ENCODE measurements around the gene SIMC1. TPM values are rescaled to one million over a fixed set of nuclear protein-coding genes. Genes with fewer than 3 reads are reported as not detected.

SIMC1 gene
- total RNA-seq, 1 experiment from 2014 or later, result 31.8 TPM

DNA sequence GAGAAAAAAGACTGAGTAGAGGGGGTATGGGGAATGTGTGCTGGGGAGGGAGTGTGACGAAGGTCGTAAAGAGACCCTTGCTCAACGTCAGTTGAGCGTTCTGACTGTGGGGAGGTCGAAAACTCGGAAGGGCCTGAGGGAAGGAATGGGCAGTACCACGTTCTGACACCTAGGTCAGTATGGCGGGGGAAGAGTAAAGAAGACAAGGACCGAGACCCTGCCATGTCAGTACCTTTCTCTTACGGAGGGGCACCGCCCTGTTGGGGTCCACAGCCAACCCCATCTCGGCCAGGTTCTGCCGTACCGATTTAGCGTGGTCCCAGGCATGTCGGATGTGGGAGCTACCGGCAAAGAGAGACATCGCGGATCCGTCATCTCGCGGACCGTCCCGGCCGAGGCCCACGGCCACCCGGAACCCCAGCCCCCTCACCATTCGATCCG lies 149.8 kb downstream of the SIMC1 start:
- Mint-ChIP-seq H3K27me3 (ENCODE audit: unreplicated experiment) (no peaks in the 10 kb centered on the region), H3K36me3 (ENCODE audit: insufficient read depth, unreplicated experiment) (peaks cover 62% of the 10 kb centered on the region), H3K4me1 (ENCODE audit: low read depth, unreplicated experiment) (peaks cover 23% of the 10 kb centered on the region), H3K9me3 (ENCODE audit: low read depth, unreplicated experiment) (no peaks in the 10 kb centered on the region), H3K27ac (ENCODE audit: unreplicated experiment) (peak overlapping the region; percentile 94), H3K4me3 (ENCODE audit: low read depth, unreplicated experiment) (peak overlapping the region; percentile 85)
- TF ChIP-seq, protein P1, sequence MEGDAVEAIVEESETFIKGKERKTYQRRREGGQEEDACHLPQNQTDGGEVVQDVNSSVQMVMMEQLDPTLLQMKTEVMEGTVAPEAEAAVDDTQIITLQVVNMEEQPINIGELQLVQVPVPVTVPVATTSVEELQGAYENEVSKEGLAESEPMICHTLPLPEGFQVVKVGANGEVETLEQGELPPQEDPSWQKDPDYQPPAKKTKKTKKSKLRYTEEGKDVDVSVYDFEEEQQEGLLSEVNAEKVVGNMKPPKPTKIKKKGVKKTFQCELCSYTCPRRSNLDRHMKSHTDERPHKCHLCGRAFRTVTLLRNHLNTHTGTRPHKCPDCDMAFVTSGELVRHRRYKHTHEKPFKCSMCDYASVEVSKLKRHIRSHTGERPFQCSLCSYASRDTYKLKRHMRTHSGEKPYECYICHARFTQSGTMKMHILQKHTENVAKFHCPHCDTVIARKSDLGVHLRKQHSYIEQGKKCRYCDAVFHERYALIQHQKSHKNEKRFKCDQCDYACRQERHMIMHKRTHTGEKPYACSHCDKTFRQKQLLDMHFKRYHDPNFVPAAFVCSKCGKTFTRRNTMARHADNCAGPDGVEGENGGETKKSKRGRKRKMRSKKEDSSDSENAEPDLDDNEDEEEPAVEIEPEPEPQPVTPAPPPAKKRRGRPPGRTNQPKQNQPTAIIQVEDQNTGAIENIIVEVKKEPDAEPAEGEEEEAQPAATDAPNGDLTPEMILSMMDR (IDR thresholded peaks at IDR 0.05; ENCODE audit: unreplicated experiment), result no peak
- CTCF ChIA-PET, result interaction anchor here (0.7 to 1.7 kb wide), 5 partner anchors 12 to 658 kb away, joined by 3 to 5 read pairs (median 4); no protein-coding TSS in a partner anchor
- BruUV-seq (replicated peaks), result no TSS peak
- DNase-seq, result no peak
- intact Hi-C loops (cut with micrococcal nuclease; ENCODE audit: unreplicated experiment), result no loop called here

DNA sequence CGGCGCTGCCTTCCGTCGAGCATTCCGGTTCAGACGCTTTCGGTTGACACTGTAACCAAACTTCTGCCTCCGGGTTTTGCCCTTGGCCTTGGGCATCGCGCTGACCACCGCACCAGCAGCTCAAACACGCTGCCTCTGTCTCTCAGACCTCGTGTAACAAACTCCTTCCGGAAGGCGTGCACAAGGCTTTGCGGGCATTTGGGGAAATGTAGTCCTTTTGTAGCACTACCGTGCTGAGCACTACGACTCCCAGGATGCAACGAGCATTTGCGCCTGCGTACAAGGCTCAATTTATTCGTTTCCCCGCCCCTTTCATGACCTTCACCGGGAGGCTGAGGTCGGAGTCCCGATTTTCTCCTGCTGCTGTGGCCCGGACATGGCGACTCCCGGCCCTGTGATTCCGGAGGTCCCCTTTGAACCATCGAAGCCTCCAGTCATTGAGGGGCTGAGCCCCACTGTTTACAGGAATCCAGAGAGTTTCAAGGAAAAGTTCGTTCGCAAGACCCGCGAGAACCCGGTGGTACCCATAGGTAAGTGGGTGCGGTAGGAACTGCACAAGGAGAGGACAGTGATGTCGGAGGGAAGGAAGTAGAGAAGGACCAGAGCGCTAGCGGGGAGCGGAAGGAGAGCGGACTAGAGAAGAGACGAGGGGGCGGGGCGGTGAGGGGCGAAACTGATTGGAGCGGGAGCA lies 150.4 kb downstream of the SIMC1 start, which contains the start of the genes HIGD2A and NOP16:
Gene HIGD2A, plus strand, starts transcription at position 308 of the 691 bp plus-strand sequence. Its CDS starts 69 bp downstream, at position 377.
Gene NOP16, minus strand, starts transcription at position 155 of the 691 bp plus-strand sequence. Its CDS starts 59 bp downstream, at position 96.
- BruUV-seq (replicated peaks), result no TSS peak
- Mint-ChIP-seq H3K9me3 (ENCODE audit: low read depth, unreplicated experiment) (no peaks in the 10 kb centered on the region), H3K36me3 (ENCODE audit: insufficient read depth, unreplicated experiment) (peaks cover 62% of the 10 kb centered on the region), H3K4me1 (ENCODE audit: low read depth, unreplicated experiment) (peaks cover 23% of the 10 kb centered on the region), H3K27ac (ENCODE audit: unreplicated experiment) (peak within 1 kb of the TSS; percentile 94), H3K27me3 (ENCODE audit: unreplicated experiment) (no peaks in the 10 kb centered on the region), H3K4me3 (ENCODE audit: low read depth, unreplicated experiment) (peak within 1 kb of the TSS; percentile 85)
- intact Hi-C loops (cut with micrococcal nuclease; ENCODE audit: unreplicated experiment), result no loop called here
- peak; percentile 99 for DNase-seq
- TF ChIP-seq, protein P1 (IDR thresholded peaks at IDR 0.05; ENCODE audit: unreplicated experiment), result no peak
- CTCF ChIA-PET, result interaction anchor here (0.5 to 1.7 kb wide), 6 partner anchors 12 to 1027 kb away, joined by 3 to 5 read pairs (median 4); no protein-coding TSS in a partner anchor

DNA sequence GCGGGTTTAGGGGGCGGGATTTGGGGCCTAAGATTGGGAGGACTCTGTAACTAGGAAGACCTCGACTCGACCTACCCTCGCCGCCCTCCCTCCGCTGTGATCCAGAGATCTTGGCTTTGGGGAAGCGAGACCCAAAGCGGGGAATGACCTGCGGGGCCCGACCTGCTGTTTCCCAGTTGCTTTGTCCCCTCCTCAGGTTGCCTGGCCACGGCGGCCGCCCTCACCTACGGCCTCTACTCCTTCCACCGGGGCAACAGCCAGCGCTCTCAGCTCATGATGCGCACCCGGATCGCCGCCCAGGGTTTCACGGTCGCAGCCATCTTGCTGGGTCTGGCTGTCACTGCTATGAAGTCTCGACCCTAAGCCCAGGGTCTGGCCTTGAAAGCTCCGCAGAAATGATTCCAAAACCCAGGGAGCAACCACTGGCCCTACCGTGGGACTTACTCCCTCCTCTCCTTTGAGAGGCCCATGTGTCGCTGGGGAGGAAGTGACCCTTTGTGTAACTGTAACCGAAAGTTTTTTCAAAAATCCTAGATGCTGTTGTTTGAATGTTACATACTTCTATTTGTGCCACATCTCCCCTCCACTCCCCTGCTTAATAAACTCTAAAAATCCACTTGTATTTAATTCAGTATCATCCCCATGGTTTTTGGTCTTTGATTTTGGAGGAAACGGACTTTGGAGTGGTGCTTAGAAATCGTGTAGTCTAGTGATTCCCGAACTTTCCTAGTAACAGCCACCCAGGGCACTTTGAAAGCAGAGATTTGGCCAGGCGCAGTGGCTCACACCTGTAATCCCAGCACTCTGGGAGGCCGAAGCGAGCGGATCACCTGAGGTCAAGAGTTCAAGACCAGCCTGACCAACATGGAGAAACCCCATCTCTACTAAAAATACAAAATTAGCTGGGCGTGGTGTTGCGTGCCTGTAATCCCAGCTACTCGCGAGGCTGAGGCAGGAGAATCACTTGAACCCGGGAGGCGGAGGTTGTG lies 151.2 kb downstream of the SIMC1 start:
- peaks cover 23% of the 10 kb centered on the region for H3K4me1 Mint-ChIP-seq (ENCODE audit: low read depth, unreplicated experiment)
- H3K4me3 Mint-ChIP-seq (ENCODE audit: low read depth, unreplicated experiment), result peak overlapping the region; percentile 85
- BruUV-seq (replicated peaks), result TSS peak; percentile 98
- peak overlapping the region; percentile 94 for H3K27ac Mint-ChIP-seq (ENCODE audit: unreplicated experiment)
- no peaks in the 10 kb centered on the region for H3K9me3 Mint-ChIP-seq (ENCODE audit: low read depth, unreplicated experiment)
- intact Hi-C loops (cut with micrococcal nuclease; ENCODE audit: unreplicated experiment), result no loop called here
- CTCF ChIA-PET, result interaction anchor here (0.5 to 1.7 kb wide), 5 partner anchors 11 to 1026 kb away, joined by 3 to 5 read pairs (median 4); no protein-coding TSS in a partner anchor
- no peaks in the 10 kb centered on the region for H3K27me3 Mint-ChIP-seq (ENCODE audit: unreplicated experiment)
- TF ChIP-seq, protein P1 (IDR thresholded peaks at IDR 0.05; ENCODE audit: unreplicated experiment), result no peak
- DNase-seq, result no peak
- peaks cover 62% of the 10 kb centered on the region for H3K36me3 Mint-ChIP-seq (ENCODE audit: insufficient read depth, unreplicated experiment)

DNA sequence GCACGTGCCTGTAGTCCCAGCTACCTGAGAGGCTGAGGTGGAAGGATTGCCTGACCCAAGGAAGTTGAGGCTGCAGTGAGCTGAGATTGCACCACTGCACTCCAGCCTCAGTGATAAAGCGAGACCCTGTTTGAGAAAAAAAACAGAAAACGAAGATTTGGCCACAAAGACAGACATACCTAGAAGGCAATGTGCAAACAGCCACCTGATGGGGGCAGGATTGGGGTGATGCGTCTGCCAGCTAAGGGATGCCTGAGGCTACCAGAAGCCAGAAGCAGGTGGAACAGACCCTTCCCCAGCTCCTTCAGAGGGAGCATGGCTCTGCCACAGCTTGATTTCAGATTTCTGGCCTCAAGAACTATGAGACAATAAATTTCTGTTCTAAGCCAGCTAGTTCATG lies 153.3 kb downstream of the SIMC1 start:
- H3K27ac Mint-ChIP-seq (ENCODE audit: unreplicated experiment), result no peak overlapping the region
- DNase-seq, result no peak
- no peaks in the 10 kb centered on the region for H3K27me3 Mint-ChIP-seq (ENCODE audit: unreplicated experiment)
- TF ChIP-seq, protein P1 (IDR thresholded peaks at IDR 0.05; ENCODE audit: unreplicated experiment), result no peak
- BruUV-seq (replicated peaks), result no TSS peak
- H3K36me3 Mint-ChIP-seq (ENCODE audit: insufficient read depth, unreplicated experiment), result peaks cover 51% of the 10 kb centered on the region
- no peaks in the 10 kb centered on the region for H3K9me3 Mint-ChIP-seq (ENCODE audit: low read depth, unreplicated experiment)
- CTCF ChIA-PET, result no interaction called here
- H3K4me1 Mint-ChIP-seq (ENCODE audit: low read depth, unreplicated experiment), result peaks cover 12% of the 10 kb centered on the region
- no peak overlapping the region for H3K4me3 Mint-ChIP-seq (ENCODE audit: low read depth, unreplicated experiment)
- intact Hi-C loops (cut with micrococcal nuclease; ENCODE audit: unreplicated experiment), result no loop called here
